NCI-H2227 treated with DMSO at 0.1 percent for 48 hours (cell line): ENCODE data around the gene MEF2B.
A peak's percentile ranks its signal among the peaks of the same experiment; 100 is the strongest.
"Not testable (repeated sequence)": the region's sequence is repeated elsewhere in the genome, so short reads cannot be mapped to it uniquely, and the experiment has no call there.

Experiments
- DNase-seq: peaks from one replicate; lab custom pipeline; 2025; lab: John Stamatoyannopoulos, UW

MEF2B gene

DNA sequence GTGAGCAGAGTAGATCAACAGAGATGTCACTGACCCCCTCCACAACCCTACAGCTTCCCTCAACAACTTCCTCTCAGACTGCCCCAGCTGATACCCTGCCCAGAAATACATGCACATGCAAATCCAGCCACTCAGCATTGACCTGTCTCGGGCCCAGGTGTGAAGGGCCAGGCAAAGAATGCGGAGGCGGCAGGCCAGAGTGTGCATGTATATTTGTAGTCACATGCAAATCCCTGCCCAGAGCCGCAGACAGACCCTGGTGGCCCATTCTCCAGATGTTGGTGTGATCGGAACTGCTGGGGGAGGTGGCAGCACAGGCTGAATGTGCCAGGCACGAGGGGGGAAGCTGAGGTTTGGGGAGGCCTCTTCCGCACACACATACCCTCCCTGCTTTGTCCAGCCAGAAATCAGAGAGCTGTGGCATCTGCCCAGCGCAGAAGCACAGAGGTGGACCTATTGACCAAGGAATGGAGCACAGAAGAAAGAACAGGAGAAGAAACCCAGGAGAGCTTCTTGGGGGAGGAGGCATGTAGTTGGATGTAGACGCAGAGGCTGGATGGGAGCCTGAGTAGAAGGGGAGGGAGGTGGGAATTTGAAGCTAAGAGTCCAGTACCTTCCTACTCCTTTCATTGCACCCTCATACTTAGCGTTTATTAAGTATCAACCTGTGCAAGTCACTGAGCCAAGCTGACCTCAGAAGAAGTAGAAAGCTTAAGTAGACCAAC, 14.4 kb downstream of the MEF2B start:
- DNase-seq = no peak

DNA sequence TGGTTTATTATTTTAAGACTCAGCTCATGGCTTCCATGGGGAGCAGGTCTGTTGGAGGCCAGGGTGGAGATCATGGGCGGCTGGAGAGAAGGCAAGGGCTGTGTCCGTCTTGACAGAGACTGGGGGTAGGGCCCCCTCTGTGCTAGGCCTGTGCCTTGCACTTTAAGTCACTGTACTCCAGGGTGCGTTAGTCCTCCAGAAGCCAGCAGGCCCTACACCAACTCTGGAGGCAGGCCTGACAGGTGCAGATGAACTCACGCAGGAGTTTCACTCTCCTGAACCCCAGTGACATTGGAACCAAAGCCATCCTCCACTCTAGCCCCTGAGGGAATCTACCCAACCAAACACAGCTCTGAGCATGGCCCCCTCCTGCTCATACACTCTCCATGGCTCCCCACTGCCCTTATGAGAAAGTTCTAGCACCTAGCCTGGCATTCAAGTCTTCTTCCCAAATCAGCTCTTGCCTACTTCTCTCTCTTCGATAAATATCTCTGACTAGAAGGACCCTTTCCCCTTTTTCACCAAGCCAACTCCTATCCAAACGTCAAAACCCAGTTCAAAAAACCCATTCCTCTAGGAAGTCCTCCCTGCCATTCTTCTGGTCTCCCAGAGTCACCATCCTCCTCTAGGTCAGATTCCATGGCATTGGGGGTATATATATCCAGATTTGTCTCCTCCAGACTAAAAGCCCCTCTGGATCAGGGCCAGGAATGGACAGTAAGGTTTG, 15.1 kb downstream of the MEF2B start:
- no peak for DNase-seq

DNA sequence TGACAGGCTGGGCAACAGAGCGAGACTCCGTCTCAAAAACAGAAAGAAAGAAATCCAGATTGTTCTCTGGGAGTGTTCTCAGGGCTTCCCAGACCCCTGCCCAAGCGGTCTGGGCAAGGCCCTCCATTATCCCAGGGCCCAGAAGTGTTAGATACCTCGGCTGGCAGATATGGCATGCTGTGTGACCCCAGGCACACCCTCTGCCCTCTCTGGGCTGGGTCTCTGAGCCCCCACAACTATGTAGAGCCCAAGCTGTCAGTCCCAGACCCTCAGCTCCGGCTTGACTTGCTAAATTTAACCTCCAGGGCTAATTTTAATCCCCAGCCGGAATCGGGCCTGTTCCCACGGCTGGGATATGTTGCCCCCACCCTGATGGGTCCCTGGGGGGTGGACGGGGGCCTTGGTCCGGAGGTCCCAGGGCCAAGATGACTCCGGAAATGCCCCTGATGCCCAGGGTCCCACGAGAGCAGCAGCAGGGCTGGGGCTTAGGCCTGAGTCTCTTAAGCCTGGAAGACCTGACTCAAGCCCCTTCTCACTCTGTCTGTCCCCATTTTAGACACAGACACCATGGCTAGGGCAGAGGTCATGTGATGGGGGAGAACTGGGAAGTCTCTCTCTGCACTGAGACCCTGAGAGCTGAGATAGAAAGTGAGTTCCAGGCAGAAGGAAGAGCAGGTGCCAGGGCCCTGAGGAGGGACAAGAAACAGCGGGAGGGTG, 17.2 kb downstream of the MEF2B start:
- DNase-seq = no peak

DNA sequence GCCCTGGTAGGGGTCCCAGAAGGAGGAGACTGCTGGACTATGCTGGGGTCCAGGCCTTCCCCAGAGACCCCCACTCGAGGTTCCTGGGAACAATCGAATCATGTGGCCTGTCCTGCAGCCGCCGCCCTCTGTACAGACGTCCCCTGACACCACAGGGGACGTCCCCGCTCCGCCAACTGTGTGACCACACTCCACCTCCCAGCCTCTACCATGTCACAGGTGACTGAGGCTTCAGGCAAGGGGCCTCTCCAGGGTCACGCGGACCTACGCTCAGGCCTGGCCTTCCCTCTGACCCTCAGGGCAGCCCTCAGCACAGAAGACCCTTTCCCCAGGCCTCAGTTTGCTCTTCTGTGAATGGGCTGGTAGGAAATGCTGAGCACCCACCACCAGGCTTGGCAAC, 18.6 kb downstream of the MEF2B start:
- DNase-seq = no peak

DNA sequence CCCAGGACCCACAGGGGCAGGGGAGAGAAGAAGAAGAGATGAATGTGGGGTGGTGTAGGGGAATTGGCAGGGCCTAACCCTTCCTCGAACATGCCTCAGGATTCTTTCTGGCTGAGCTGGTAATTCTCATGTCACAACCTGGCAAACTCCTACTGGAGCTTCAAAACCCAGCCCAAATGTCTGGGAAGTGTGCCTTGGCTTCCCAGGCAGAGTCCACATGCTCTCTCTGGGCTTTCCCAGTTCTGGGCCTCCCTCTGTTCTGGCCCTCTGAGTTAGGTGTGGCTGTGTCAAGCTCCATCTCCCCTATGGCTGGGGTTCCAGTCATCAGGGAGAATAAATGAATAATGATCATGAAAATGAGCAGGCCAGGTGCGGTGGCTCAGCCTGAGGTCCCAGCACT, 20.6 kb downstream of the MEF2B start:
- no peak for DNase-seq

DNA sequence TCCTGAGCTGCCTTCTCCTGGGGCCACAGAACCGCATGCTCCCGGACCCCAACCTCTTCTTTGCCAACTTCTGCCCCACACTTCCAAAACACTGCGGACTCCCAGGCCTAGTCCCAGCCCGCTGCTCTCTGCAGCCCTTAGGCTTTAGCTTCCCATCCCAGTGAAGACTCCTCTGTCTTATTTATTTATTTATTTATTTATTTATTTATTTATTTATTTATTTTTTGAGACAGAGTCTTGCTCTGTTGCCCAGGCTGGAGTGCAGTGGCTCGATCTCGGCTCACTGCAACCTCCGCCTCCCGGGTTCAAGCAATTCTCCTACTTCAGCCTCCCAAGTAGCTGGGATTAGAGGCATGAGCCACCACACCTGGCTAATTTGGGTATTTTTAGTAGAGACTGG, 21.6 kb downstream of the MEF2B start:
- DNase-seq = not testable (repeated sequence)

DNA sequence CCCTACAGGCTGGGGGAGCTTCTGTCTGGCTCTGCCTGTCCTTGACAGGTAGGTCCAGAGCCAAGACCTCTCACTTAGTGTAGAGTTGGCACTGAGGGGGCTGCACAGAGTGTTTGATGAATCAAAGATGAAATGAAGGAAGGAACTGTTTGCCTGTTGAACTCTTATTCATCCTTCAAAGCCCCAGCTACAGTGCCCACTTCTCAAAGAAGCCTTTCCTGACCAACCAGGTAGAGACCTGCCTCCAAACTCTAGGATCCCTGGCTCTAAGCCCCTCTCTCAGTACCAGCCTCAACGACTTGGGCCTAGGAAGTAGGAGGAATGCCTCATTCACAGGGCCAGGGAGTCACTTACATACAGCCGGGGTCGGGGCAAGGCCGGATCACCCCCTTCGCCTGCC, 22.7 kb downstream of the MEF2B start:
- no peak for DNase-seq

DNA sequence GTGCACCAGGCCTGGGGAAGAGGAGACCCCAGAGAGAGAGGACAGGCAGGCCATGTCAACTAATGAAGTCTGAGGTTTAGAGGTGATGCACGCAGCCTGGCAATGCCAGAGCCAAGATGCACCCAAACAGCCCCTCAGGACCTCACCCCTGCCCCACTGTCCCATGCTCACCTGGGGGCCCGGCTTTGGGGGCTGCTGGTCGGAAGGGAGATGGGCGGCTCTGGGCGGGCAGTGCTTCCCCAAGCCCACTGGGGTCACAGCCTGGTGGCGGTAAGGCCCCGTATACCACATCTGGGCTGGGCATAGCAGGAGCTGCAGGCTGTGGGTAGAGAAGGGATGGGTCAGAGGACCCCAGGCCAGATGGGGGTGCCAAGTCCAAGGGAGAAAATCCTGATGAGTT, 23.2 kb downstream of the MEF2B start:
- DNase-seq = no peak

DNA sequence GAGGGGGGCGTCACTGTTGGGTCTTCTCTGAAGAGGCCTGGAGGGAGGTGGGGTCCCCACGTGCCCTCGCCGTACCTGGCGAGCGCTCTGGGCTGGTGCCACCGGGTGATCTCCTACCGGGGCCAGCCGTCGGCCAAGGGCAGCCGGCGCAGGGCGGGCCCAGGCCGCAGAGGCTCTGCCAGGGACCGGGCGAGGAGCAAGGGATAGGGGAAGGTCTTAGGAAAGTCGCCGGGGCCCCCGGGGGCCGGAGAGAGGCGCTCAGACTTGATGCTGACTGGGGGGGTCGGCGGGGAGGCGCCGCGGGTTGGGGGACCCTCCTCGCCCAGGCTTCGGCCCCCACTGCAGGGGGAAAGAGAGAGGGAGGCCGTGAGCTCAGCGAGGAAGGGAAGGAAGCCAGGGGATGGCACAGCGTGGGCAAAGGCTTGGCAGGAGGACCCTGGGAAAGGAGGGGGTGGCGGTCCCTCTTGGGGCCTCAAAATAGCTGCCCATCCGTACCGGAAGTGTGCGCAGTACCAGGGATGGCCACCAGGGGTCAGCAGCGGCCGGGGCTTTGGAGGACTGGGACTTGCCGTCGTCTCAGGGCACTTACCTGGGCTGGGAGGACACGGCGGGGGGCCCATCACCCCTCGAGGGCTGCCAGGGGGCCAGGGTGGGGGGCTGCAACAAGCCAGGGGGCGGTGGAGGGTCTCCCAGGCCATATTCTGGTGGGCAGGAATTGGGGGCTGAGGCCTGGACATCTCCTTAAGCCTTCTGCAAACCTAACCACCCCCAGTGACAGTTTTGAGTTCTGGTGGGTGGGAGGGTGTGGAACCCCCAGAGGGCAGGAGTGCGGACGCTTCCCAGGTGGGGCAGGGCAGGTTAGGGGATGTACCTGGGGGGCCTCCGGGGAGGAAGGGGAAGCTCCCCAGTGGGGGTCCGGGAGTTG, 24.1 kb downstream of the MEF2B start:
- peak; percentile 0 for DNase-seq

DNA sequence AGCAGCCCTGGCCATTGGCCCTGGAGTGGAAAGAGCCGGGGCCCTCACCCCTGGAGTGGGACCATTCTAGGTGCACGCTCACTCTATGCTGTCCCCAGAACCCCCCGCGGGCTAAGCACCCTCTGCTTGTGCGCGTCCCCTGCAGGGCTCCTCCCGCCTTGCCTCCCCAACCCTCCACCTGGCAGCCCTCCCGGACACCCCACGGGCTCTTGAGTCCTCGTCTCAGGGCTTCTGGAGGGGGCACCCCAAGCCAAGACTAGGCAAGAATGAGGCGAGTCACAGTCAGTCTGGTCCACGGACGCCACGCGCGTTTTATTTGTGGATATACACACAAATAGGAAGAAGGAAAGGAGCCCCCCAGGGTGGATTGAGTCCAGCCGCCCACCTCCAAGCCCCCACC, 24.8 kb downstream of the MEF2B start:
- DNase-seq = no peak

DNA sequence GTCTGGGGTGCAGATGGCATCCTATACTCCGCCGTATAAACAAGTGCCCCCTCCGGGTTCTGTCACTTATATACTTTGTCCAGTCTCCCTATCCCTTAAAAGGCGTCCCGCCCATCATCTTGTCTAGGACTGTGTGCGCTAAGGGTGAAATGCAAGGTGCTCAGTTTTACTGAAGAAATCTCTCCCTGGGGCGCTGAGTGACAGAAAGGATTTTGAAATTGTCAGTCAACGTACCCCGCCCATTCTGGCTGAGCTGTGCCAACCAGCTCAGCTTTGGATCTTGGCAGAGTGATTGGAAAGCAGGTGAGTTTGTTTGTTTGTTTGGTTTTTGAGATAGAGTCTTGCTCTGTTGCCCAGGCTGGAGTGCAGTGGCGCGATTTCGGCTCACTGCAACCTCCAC, 27.7 kb downstream of the MEF2B start:
- DNase-seq = no peak

DNA sequence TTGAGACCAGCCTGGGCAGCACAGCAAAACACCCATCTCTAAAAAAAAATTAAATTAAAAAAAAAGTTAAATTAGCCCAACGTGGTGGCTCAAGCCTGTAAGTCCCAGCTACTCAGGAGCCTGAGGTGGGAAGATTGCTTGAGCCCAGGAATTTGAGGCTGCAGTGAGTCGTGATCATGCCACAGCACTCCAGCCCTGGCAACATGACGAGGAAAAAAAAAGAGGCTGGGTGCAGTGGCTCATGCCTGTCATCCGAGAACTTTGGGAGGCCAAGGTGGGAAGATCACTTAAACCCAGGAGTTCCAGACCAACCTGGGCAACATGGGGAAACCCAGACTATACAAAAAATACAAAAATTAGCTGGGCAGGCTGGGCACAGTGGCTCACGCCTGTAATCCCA, 29.6 kb downstream of the MEF2B start:
- DNase-seq = no peak

DNA sequence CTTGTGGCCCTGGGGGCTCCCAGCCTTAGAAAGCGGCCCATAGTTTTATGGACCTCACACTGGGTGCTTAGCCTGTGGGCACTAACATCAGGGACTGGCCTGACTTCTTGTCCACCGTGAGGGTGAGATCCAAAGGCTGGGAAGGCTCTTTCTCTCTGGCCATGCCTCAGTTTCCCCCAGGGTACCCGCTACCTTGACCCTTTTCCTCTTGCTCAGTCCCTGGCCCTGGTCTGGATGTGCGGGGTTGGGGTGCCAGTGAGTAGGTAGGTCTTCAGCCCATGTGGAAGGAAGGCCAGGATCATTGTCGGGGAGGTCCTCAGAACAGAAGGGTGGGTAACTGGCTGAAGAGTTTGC, 30.2 kb downstream of the MEF2B start:
- no peak for DNase-seq

DNA sequence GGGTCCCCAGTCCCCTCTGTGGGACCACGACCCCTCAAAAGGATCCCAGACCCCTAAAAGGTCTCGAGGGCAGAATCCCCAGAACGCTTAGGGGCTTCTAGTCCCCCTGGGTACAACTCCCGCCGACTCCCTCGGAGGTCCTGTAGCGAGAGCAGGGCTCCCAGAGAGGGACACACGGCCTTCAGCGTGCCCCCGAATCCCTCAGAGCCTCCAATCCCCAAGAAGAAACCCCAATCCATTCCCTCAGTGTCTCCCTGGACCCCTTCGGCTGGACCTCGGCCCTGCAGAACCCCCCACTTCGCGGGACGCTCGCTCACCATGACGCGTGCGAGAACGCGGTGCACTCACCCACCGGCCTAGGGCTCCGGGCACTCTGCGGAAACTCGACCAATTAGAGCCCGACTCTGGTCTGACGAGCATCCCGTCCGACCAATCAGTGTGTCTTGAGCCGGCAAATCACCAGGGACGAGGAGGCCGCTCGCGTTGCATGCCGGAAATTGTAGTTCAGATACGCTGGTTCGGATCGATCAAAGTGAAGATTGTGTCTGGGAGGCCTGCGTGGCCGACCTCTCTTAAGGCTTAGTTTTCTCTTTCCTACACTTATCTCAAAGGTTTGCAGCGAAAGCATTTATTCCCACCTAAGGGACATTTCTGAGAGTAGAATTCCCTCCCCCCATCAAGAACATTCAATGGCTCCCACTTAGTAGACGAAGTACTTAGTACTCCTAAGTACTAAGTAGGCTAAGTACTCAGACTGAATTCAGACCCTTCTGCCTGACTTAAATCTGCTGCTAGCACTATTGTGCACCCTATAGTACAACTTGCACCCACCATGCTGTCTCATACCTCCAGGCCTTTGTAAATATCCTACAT, 31.7 kb downstream of the MEF2B start, which contains the start of gene TMEM161A:
TSS of gene TMEM161A (minus strand) at position 370 of the 873 bp plus-strand sequence. CDS start at position 320, 50 bp downstream.
- peak; percentile 83 for DNase-seq

DNA sequence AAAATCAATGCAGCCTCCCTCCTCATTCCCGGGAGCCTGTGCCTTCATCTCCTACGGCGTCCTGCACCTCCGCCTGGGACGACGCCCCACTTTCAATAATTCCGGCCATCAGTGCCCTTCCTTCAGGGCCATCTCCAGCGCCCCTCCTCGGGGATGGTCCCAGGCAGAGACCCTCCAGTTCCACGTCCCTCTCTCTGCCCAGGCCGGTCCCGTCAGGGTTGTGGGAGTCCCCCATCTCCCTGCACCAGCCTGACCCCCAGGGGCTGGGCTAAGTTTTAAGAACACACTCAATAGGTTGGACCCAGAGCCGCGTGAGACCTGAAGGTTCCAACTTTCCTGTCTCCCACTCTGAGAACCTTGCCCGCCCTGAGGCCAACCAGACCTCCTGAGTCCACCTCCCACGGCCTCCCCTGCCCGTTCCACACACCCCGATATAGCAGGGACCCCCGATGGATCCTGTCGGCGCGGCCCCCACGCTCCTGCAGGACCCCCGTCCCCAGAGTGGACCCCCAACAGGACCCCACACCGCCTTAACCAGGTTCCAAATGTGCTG, 32.4 kb downstream of the MEF2B start:
- DNase-seq = no peak

DNA sequence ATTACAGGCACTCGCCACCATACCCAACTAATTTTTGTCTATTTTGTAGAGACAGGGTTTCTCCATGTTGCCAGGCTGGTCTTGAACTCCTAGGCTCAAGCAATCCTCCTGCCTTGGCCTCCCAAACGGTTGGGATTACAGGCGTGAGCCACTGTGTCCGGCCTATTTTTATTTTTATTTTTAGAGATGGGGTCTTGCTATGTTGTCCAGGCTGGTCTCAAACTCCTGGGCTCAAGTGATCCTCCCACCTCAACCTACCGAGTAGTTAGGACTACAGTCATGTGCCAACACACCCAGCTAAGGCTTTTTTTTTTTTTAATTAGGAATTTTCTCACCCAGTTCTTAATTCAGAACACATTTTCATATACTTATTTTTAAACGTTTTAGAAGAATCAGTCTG, 34.4 kb downstream of the MEF2B start:
- not testable (repeated sequence) for DNase-seq

DNA sequence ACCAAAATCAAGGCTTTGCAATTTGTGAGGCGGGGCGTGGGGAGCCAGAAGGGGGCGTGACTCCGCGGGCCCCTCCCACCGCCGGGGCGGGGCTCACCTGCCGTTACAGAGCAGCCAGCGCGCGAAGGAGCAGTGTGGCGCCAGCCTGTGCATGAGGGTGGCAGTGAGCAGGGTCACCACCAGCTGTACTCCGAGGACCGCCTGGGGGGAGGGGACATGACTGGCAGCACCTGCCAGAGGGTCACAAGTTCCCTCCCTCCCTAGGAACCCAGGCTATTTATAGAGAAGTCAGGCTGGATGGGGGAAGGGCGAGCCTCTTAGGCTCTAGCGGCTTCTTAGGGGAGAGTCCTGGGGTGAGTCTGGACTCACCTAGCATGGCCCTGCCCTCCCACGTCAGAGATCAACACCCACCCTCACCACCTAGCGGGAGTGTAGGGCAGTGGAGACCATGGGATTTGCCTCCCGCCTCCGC, 35.3 kb downstream of the MEF2B start:
- DNase-seq = no peak

DNA sequence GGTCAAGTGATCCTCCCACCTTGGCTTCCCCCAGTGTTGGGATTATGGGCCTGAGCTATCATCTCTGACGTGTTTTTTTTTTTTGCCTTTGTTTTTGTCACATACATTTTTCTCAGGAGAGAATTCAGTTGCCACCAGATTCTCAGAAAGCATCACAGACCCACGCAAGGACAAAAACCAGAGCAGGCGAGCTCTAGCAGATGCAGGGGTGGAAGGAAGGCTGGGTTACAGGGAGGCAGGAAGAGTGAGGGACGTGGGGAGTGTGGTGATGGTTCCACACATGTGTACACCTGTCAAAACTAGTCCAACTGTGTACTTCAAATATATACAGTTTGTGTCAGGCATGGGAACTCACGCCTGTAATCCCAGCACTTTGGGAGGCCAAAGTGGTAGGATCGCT, 36.1 kb downstream of the MEF2B start:
- DNase-seq = no peak

DNA sequence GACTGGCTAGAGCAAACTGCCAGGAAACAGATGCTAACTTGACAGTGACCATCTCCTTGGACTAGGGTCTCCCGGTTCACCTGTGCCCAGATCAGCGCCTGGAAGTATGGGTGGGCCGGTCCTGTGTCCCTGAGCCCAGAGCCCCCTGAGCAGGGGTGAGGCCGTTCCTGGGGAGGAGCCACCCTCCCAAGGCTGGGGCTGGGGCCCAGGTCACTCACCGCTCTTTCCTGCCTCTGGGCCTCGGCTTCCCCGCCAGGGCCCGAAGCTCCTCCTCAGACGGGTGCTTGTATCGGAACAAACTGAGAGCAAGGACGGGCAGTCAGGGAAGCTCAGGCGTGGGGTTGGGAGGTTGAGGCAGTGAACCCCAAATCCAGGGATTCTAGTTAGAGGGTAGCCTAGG, 37.2 kb downstream of the MEF2B start:
- DNase-seq = no peak

DNA sequence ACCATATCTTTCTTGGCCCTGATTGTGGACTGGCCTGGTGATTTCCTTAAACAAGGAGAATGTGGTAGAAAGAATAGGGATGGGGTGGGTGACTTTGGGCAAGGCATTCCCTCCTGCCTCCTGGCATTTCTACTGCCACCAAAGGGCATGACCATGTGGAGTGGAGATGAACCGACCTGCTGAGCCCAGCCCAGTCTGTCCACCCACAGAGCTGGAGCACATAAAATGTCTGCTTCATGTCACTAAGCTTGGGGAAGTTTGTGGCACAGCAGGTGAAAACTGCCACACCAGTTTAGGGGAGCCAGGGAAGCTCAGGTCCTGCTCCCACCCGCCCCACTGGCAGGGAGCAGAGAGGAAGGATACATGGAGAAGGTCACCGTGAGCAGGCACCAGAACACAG, 38.1 kb downstream of the MEF2B start:
- no peak for DNase-seq

DNA sequence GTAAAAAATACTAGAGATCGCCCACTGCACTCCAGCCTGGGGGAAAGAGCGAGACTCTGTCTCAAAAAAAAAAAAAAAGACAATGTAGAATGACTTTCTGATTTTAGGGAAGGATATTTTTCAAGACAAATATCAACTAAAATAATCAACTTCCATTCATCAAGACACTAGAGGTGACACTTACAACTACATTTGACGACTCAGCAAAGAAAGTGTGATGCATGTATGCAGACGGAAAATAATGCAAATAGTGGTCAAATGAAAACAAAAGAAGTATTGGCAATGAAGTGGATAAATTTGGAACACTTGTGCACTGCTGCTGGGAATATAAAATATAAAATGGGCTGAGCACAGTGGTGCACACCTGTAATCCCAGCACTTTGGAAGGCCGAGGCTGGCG, 44.0 kb downstream of the MEF2B start:
- no peak for DNase-seq
